Upper lobe of left lung (tissue), 4 donors: ENCODE results near the gene HMX1.

Experiments used
- POLR2A ChIP-seq, 4 donors: fragments of 450-650 bp; IDR thresholded peaks; one replicate each; pipeline ENCODE4 v1.5.1; 2016 to 2017; ENCODE audit warnings: antibody characterized with exemption in 4 of 4, mild to moderate bottlenecking in 2 of 4
- TF ChIP-seq, protein P1 (sequence below), 6 experiments: fragments of 450-650 bp in 4 of 6; fragments of 200-600 bp in 2 of 6; sonication (generic) in 2 of 6; IDR thresholded peaks; one replicate each; pipeline ENCODE4 v1.5.1; 2016 to 2019; ENCODE audit warnings: antibody characterized with exemption in 6 of 6

DNA sequence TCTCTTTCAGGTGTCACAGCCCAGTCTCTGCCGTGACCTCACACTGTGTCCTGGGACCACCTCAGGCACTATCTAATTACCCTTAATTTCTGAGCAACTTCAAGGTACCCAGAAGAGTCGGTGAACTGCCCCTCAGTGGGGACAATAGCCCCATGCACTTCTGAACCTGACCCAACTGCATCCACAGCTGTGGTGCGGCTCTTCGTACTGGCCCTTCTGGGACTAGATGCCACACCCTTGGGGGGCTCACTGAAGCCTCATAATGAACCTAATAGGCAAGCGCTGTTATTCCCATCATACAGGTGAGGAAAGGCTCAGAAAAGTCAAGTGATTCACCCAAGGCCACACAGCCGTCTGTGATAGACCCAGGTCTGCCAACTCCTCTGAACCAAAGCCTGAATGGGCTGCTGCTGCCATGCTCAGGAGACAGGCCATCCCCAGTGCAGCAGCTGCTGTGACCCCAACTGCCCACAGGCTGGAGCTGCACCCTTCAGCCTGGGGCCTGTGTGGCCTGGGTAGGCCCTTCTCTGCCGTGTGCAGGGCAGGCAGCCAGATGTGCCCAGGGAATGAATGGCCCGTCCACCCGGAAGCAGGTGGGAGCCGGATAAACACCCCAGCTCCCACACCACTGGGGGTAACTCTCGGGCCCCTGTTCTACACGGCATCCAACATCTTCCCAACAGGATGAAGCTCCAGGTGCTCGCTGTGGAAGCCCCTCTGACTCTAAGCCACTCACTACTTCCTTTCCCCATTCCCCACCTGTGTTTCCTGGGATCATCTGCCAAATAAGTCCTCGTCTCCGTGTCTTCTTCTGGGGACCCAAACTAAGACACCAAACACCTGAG lies 35.9 kb downstream of the HMX1 start:
- TF ChIP-seq, protein P1, sequence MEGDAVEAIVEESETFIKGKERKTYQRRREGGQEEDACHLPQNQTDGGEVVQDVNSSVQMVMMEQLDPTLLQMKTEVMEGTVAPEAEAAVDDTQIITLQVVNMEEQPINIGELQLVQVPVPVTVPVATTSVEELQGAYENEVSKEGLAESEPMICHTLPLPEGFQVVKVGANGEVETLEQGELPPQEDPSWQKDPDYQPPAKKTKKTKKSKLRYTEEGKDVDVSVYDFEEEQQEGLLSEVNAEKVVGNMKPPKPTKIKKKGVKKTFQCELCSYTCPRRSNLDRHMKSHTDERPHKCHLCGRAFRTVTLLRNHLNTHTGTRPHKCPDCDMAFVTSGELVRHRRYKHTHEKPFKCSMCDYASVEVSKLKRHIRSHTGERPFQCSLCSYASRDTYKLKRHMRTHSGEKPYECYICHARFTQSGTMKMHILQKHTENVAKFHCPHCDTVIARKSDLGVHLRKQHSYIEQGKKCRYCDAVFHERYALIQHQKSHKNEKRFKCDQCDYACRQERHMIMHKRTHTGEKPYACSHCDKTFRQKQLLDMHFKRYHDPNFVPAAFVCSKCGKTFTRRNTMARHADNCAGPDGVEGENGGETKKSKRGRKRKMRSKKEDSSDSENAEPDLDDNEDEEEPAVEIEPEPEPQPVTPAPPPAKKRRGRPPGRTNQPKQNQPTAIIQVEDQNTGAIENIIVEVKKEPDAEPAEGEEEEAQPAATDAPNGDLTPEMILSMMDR (IDR thresholded peaks at IDR 0.05): no peak
- TF ChIP-seq POLR2A (IDR thresholded peaks at IDR 0.05): no peak
